ENCODE measurements around the gene WDR89.
"Not testable (repeated sequence)": the region's sequence is repeated elsewhere in the genome, so short reads cannot be mapped to it uniquely, and the experiment has no call there.

The WDR89 gene

GRCh38 chr14:63641473-63642228 lies at the start of gene WDR89:
Gene WDR89, minus strand, starts transcription at chr14:63641871. Its CDS starts 41,929 bp downstream, at chr14:63599942.
- peak; percentile 100 for DNase-seq

- DNase-seq, result no peak
Observed at GRCh38 chr14:63689132-63689531, 47.5 kb upstream of the WDR89 start.

GRCh38 chr14:63686926-63687325 lies 45.3 kb upstream of the WDR89 start:
- no peak for DNase-seq

- DNase-seq, result no peak
Observed at GRCh38 chr14:63685401-63685800, 43.7 kb upstream of the WDR89 start.

GRCh38 chr14:63682727-63683593 lies 41.3 kb upstream of the WDR89 start:
- no peak for DNase-seq

- no peak for DNase-seq
Observed at GRCh38 chr14:63678536-63678935, 36.9 kb upstream of the WDR89 start.

- peak; percentile 71 for DNase-seq
Observed at GRCh38 chr14:63677891-63678379, 36.3 kb upstream of the WDR89 start.

- no peak for DNase-seq
Observed at GRCh38 chr14:63676615-63677014, 34.9 kb upstream of the WDR89 start.

GRCh38 chr14:63673886-63674497 lies 32.3 kb upstream of the WDR89 start:
- DNase-seq, result no peak

- no peak for DNase-seq
Observed at GRCh38 chr14:63673255-63673654, 31.6 kb upstream of the WDR89 start.

- no peak for DNase-seq
Observed at GRCh38 chr14:63672417-63673180, 30.9 kb upstream of the WDR89 start.

- no peak for DNase-seq
Observed at GRCh38 chr14:63671987-63672386, 30.3 kb upstream of the WDR89 start.

GRCh38 chr14:63670692-63671091 lies 29.0 kb upstream of the WDR89 start:
- DNase-seq, result no peak

- peak; percentile 76 for DNase-seq
Observed at GRCh38 chr14:63666335-63666734, 24.7 kb upstream of the WDR89 start.

- DNase-seq, result peak; percentile 31
Observed at GRCh38 chr14:63663428-63664341, 22.0 kb upstream of the WDR89 start.

- DNase-seq, result no peak
Observed at GRCh38 chr14:63662776-63663175, 21.1 kb upstream of the WDR89 start.

- DNase-seq, result not testable (repeated sequence)
Observed at GRCh38 chr14:63661881-63662280, 20.2 kb upstream of the WDR89 start.

GRCh38 chr14:63659726-63660125 lies 18.1 kb upstream of the WDR89 start:
- no peak for DNase-seq

GRCh38 chr14:63656194-63656593 lies 14.5 kb upstream of the WDR89 start:
- DNase-seq, result no peak

GRCh38 chr14:63654936-63655335 lies 13.3 kb upstream of the WDR89 start:
- DNase-seq, result no peak

GRCh38 chr14:63654346-63654745 lies 12.7 kb upstream of the WDR89 start:
- DNase-seq, result no peak

GRCh38 chr14:63652406-63652805 lies 10.7 kb upstream of the WDR89 start:
- DNase-seq, result no peak
